A172 (cell line): ENCODE data around the gene CD86. TPM values are rescaled to one million over a fixed set of nuclear protein-coding genes. Genes with fewer than 3 reads are reported as not detected.
"Not testable (repeated sequence)": the region's sequence is repeated elsewhere in the genome, so short reads cannot be mapped to it uniquely, and the experiment has no call there.

Source experiments
- DNase-seq: peaks from one replicate; pipeline ENCODE4 v3.0.0-alpha.2; 2015; ENCODE audit warnings: low spot score
- total RNA-seq: library from RNA; depleted of rRNA; stranded (reverse); fragments of >200 nt; shearing (Covaris generic); gene quantifications from 2 replicates; pipeline ENCODE4 v1.2.3, GENCODE V29; 2014; rRNA removed

CD86 gene, protein sequence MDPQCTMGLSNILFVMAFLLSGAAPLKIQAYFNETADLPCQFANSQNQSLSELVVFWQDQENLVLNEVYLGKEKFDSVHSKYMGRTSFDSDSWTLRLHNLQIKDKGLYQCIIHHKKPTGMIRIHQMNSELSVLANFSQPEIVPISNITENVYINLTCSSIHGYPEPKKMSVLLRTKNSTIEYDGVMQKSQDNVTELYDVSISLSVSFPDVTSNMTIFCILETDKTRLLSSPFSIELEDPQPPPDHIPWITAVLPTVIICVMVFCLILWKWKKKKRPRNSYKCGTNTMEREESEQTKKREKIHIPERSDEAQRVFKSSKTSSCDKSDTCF
- not detected in 2 replicates for total RNA-seq

DNA sequence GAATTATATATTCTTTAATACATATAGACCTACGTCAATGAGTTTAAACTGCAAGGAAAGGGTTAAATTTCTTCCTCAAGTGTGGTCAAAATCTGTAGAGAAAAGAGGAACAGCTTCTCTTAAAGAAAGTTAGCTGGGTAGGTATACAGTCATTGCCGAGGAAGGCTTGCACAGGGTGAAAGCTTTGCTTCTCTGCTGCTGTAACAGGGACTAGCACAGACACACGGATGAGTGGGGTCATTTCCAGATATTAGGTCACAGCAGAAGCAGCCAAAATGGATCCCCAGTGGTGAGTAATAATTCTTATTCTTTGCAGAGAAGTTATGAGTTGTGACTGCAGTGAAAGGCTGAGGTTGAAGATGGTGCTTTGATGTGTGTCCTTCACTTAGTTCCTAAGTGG lies at the start of gene CD86:
CD86 (plus strand) TSS at position 148 of the 400 bp plus-strand sequence; CDS start at position 276, 128 bp downstream.
- no peak for DNase-seq

DNA sequence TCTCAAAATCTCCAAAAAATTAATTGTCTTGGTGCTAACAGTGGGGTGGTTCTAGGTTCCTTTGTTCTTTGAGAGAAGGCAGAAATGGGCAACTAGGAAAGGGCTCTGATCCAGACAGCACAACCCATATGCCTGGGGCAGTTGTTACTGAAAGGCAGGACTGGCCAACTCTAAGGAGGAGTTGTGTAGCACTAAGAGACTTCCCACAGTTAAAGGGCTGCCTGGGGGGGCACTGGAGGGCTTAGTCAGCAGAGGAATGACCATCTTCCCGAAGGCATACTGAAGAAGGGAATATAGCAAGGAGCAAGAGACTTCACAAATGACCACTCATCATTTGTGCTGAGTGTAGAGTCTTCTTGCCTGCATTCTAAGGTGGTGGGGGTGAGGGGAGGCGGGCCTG lies 48.9 kb upstream of the CD86 start:
- no peak for DNase-seq

DNA sequence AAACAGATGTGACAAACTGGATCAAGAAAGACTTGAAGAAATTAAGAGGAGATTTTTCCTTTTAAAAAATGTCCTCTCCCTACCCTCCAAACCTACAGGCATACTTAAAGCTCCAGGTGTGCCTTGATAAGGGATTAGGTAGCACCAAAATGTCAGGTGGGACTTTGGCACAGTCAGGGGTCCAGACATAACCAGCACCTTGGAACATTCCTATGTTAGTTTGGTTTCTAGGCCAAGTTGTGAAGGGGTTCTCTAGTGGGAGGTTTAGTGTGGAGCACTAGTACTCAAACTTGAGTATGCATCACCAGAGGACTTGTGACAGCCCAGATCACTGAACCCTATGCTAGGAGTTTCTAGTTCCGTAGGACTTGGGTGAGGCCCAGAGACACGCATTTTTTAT lies 47.0 kb upstream of the CD86 start:
- DNase-seq: no peak

DNA sequence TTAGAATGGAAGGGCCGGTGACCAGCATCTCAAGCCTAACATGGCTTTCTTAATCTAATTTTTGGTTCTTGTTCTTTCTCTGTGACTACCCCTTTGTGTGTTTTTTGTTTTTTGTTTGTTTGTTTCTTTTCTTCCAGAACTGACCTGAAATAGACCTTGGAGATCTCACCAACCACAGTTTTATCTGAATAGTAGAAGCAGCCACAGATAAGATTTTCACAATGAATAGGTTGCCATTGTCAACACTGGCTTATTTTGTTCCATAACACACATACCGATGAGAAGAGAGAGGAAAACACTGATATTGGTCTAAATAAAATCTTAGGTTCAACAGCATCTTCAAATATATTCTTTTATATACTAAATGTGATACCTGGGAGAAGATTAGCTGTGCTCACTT lies 44.7 kb upstream of the CD86 start:
- no peak for DNase-seq

DNA sequence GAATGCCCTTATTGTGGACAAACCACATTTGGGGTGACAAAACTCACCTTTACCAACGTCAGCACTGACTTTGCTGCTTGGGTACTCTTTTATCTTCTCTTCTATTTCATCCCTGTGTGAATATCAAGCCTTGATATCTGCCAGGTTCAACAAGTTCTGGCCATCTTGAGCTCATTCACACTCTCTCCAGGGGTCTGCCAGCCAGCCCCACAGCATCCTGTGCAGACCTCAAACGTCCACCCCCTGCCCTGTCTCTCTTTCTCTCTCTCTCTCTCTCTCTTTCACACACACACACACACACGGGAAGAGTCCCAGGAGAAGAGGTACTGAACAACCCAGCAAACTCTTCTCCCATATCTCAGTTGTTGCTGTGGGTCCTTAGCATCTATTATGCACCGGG lies 43.8 kb upstream of the CD86 start:
- DNase-seq: no peak

DNA sequence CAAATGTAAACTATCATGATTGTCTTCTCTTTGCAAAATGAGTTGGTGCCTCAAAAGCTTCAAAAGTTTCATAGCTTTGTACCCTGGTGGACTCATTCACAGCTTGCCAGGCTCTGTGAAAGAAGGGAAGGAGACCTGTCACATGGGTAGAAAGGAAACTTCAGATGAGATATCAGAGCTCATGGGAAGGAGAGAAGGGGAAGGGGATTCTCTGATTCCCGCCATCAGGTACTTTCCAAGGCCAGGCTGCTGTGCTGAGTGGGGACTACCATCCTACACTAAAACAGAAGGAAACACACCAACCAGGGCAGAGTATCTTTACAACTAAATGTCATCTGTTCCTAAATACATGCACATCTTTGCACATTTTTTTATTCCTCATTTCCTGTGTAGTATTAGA lies 42.3 kb upstream of the CD86 start:
- no peak for DNase-seq

DNA sequence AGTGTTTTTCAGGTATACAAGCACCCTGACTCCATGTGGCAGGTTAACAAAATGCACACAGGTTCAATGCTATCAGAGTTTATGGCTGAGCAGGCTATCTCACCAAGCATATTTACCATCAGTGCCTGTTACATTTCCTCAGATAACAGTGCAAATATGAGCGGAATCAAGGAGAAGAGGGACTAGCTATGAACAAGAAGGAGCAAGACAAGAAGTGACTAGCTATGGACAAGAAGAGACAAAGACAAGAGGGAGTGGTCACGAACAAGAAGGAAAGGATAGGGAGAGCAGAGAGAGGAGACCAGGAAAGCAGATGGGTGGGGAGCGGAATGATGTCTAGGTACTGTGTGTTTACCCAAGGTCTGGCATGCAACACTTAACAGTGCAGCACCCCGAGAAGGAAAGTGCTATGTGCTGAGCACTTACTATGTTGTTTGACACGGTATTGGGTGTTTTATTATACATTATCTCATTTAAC lies 41.7 kb upstream of the CD86 start:
- no peak for DNase-seq

DNA sequence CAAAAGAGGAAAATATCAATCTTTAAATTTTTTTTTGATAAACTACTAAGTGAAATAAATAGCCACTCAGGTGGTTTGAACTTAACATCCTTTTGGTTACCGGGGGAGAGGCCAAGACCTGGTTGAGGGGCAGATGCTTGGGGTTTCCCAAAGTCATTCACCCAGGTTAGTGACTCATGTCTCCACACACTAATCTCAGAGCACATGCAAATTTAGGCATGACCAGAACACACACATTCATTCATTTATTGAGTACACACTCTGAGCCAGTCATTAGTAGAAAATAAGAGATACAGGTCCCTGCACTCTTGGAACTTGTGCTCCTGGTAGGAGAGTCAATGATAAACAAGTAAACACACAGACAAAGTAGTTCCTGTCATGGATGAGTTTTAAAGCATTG lies 40.4 kb upstream of the CD86 start:
- DNase-seq: no peak

DNA sequence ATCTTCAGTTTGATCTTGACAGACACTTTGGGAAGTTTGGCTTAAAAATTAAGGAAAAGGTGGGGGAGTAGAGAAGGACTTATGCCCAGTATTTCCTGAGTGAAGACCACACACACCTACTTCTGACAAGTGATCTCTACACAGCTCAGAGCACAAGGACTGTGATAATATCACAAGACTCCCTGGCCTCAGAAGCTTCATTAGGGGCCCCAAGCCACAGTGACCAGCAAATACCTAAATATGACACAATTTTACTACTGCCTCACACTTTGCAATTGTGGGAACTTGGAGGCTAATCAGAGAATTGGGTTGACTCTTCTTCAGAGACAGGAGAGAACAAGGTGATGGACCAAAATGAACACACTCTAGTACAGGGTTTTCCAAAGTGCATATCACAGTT lies 35.7 kb upstream of the CD86 start:
- DNase-seq: no peak

DNA sequence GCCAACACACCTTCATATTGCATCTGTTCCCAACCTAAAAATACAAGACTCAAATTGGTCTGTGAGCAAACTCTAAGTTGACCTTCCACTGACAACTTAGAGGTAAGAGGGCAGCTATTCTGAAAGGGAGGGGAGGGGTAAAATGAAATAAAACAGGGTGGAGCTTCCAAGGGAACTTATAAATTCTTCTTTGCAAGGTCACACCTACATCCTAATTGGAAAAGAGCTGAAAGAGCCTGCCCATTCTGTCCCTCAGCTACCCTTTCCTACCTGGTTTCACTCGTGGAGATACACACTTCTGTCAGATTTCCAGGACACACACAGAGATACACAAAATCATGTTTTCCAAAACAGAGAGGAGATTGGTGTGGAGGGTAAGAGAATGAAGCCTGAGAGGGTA lies 34.1 kb upstream of the CD86 start:
- DNase-seq: no peak

DNA sequence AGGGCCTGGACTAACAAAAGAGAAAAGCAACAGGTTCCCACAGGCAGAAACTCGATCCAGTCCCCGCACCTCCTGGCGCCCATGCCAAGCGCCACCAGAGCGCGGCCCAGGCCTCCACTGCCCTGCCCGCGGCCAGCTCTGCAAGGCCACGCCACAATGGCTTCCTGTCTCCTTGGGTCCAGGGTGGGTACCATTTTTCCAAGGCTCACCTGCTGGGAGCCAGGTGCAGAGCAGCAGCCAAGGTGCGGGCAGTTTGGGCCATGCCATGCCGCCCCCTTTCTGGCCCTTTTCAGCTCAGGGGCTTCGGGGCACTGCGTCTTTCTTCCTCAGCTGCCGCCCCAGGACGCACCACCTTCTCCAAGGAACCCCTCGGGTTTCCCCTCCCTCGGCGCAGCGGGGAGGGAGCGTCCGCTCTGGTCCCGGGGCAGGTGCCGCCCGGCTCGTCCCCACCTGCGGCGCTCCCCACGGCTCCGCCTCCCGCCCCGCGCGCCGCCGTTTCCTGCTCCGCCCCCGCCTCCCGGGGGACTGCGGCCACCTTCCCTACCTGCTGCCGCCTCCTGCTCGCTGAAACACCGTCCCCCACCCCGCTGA lies 33.3 kb upstream of the CD86 start, which contains the start of gene ILDR1:
ILDR1 (minus strand) TSS at position 437 of the 591 bp plus-strand sequence; CDS start at position 267, 170 bp downstream.
- no peak for DNase-seq

DNA sequence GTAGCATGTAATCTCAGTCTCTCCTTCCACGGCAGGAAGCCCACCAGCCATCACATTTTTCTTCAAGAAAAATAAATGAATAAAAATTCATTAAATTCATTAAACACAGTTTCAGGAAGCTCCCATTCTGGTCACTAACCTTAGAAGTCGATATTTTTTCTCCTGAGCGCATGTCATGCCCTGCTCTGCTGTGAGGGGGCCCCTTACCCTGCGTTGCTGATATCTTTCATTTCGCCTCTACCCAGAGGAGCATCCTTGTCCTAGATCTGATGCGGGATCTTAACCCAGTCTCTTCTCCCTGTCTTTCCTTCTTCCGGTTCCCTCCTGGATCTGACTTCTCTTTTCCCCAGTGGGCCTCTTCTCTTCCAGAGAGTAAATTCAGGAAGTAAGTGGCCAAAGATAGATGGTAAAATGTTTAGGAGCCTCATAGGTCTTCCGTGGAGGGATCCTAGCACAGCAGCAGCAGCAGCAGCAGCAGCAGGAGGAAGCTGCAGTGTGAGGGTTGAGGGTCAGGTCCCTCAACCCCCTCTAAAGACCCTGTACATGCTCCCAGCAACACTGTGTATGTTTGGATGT lies 31.7 kb upstream of the CD86 start:
- no peak for DNase-seq

DNA sequence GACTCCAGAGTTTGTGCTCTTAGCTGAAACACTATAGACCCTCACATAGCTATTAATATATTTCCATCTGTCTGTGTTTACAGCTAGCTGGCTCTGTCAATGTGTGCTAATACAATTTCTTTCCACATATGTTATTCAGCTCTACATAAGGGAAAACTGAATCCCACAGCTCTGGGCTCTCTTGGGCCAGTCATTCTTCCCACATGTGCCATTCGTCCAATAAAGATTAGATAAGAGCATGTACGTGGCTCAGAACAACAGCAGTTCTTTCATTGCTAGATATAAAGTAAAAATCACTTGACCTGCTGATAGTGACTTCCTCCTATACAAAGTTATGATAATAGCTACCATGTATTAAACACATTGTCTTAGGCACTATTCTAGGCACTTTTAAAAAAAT lies 30.4 kb upstream of the CD86 start:
- DNase-seq: no peak

DNA sequence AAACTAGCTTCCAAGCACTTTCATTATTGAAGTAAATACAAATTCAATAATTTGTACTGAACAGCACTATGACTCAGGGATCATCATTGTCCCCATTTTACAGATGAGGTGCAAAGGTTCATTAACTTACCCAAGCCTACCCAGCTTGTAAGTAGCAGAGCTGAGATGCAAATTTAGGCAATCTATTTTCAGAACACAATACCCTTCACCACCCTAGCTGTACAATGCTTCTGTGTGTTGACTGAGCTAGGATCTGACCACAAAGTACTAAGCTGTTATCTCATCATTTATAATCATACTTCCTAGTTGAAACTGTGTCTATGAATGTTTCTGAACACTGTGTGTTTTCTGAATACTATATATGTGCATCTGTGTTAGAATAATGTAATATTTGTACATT lies 29.9 kb upstream of the CD86 start:
- no peak for DNase-seq

DNA sequence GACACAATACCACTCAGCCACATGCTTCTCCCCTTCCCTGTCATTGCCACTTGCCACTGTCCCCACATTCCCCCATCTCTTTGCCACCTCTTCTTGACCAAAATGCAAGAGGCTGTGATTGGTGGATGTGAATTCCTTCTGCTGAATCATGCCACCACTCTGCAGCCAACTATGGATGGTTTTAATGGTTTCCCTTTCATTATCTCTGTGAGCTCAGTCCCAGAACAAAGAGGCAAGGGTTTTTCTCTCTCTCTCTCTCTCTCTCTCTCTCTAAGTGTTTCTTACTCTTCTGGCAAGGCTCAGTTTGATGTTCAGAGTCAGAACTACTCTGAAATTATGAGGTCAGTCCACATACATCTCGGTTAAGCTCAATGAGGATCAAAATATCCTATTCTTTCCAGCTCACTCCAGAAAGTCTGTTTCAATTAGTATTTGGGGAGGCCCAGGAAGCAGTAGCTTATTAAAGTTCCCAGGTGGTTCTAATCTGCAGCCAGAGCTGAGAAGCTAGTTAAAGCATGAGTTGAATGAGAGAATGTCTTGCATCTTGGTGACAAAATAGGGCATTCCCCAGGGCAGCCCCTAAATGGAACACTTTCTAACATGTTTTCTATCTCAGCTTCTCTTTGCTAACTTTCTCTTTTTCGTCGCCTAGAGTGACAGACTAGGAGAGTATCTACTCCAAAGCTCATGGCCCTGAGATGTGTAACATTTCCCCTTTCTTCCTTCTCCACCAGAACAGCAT lies 24.6 kb upstream of the CD86 start:
- DNase-seq: peak; percentile 33

DNA sequence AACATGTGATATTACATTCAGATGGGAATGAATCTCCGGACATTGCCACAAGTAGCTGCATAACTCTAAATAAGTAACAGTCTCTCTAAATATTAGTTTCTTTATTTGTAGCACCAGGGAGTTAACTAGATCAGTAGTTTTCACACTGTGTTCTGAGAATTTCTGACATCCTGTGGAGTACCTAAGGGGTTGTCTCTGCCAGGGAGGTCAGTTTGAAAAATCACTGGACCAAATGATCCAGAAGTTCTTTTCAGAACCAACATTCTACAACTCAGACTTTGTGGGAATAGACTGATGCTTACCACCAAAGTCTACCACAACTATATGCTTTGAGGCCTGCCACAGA lies 24.1 kb upstream of the CD86 start:
- DNase-seq: no peak

DNA sequence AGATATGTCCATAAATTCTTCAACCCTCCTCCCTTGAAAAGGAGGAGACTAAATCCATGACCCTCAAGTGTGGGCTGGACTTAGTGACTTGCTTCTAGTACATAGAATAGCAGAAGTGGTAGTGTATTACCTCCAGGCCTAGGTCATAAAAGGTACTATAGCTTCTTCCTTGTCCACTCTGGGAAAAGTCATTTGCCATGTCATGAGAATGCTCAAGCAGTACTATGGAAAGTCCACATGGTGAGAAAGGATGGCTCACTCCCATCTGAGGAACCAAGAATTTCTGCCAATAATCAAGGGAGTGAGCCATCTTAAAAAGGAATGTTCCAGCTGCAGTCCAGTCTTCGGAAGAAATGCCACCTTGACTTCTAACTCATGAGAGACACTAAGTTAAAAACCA lies 22.6 kb upstream of the CD86 start:
- no peak for DNase-seq

DNA sequence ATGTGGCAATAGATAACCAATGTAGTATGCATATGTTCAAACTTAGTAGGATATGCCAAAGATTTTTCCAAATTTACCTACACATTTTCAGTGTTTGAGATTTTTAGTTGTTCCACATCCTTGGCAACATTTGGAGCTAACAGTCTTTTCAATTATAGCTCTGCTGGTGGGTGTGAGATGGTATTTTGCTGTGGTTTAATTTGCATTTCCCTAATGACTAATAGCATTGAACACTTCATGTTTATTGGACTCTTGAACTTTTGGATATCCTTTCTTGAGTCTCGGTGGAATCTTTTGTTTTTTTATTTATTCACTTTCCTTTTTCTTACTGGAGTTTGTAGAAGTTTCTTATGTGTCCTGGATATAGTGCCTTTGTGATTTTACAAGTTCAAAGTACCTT lies 22.1 kb upstream of the CD86 start:
- no peak for DNase-seq

DNA sequence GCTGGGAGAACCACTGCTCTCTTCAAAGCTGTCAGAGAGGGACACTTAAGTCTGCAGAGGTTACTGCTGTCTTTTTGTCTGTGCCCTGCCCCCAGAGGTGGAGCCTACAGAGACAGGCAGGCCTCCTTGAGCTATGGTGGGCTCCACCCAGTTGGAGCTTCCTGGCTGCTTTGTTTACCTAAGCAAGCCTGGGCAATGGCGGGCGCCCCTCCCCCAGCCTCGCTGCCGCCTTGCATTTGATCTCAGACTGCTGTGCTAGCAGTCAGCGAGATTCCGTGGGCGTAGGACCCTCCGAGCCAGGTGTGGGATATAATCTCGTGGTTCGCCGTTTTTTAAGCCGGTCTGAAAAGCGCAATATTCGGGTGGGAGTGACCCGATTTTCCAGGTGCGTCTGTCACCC lies 7.9 kb upstream of the CD86 start:
- DNase-seq: not testable (repeated sequence)

DNA sequence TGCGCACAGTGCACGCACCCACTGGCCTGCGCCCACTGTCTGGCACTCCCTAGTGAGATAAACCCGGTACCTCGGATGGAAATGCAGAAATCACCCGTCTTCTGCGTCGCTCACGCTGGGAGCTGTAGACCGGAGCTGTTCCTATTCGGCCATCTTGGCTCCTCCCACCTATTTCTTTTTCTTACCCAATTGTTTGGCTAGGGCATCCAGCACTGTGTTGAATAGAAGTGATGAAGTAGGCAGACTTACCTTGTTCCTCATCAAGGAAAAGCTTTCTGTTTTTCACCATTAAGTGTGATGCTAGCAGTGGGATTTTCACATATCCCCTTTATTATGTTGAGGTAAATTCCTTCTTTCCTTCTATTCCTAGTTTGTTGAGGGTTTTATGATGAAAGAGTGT lies 7.4 kb upstream of the CD86 start:
- DNase-seq: not testable (repeated sequence)

DNA sequence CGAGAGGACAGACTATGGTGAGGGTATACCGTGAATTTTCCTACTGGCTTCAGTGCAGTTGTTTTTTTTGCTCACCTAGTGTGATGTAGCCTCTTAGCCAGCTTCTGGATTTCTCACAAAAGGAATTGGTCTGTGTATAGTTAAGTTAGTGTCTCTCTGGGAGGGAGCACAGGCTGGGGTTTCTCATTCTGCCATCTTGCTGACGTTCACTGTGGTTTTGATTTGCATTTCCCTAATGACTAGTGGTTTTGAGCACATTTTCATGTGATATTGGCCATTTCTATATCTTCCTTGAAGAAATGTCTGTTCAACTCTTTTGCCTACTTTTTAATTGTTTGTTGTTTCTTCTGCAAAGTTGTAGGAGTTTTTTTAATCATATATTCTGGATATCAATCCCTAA lies 2.2 kb upstream of the CD86 start:
- DNase-seq: no peak

DNA sequence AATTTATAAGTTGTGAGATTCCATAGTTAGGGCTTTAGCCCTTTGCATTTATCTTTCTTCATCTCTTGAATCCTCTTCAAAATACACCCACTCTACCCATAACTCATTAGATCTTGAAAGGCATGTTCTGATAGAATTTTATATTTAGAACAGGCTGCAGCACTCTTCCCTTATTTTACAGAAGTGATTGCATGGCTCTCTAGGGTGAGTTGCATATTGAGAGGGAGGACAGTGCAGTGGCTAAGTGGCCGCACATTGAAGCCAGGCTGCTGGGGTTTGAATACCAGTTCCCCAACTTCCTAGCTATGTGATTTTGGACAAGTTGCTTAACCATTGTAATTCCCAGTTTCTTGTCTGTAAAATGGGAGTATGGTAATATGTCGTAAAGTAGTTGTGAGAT lies 2.5 kb downstream of the CD86 start:
- no peak for DNase-seq

DNA sequence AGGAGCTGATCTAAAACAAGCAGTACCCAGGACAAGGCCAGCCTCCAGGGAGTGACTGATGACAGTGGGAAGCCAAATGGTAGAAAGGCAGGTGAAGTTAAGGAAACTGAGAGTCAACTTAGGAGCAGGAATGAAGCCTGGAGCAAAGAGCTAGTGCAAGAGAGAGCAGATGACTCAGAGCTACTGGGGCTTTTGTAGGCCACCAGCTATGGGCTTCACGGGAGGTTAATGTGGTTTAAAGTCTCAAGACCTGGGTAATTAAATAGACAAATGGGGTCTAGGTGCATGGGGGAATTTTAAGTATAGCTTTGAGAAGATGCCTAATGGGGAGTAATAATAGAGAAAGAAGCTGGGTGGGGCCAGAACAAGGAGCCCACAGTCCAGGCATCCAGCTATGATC lies 3.1 kb downstream of the CD86 start:
- no peak for DNase-seq
